Activated CD4-positive, alpha-beta T cell treated with anti-CD3 and anti-CD28 coated beads for 48 hours (primary cell): Measurements from ENCODE around the gene KCTD2.
"Not testable (repeated sequence)": the region's sequence is repeated elsewhere in the genome, so short reads cannot be mapped to it uniquely, and the experiment has no call there.

ENCODE experiments used
- DNase-seq: peaks from one replicate; pipeline ENCODE4 v3.0.0-alpha.2; 2020

The KCTD2 gene, protein sequence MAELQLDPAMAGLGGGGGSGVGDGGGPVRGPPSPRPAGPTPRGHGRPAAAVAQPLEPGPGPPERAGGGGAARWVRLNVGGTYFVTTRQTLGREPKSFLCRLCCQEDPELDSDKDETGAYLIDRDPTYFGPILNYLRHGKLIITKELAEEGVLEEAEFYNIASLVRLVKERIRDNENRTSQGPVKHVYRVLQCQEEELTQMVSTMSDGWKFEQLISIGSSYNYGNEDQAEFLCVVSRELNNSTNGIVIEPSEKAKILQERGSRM

GRCh38 chr17:75046407-75047289, at the start of gene KCTD2, which contains the start of gene ATP5PD:
KCTD2 (plus strand) TSS chr17:75047225; CDS start chr17:75047251, 26 bp downstream.
ATP5PD (minus strand) TSS chr17:75046969; CDS start chr17:75042650, 4,319 bp downstream.
- DNase-seq, result peak; percentile 96

GRCh38 chr17:74998783-74999182, 48.2 kb upstream of the KCTD2 start:
- DNase-seq, result no peak

DNA sequence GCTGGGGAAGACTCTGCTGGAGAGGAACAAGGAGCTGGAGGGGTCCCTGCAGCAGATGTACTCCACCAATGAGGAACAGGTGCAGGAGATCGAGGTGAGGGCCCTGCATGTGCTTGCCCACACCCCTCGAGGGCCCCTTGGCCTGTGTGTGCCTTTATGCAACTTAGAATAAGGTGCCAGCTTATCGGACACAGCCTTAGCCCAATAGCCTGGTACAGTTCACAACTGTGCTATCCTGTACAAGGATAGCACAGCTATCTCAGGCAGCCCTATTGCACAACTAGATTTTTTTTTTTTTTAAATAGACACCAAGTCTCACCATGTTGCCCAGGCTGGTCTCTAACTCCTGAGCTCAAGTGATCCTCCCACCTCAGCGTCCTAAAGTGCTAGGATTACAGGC, 47.5 kb upstream of the KCTD2 start:
- no peak for DNase-seq

GRCh38 chr17:75001915-75002843, 44.8 kb upstream of the KCTD2 start:
- no peak for DNase-seq

DNA sequence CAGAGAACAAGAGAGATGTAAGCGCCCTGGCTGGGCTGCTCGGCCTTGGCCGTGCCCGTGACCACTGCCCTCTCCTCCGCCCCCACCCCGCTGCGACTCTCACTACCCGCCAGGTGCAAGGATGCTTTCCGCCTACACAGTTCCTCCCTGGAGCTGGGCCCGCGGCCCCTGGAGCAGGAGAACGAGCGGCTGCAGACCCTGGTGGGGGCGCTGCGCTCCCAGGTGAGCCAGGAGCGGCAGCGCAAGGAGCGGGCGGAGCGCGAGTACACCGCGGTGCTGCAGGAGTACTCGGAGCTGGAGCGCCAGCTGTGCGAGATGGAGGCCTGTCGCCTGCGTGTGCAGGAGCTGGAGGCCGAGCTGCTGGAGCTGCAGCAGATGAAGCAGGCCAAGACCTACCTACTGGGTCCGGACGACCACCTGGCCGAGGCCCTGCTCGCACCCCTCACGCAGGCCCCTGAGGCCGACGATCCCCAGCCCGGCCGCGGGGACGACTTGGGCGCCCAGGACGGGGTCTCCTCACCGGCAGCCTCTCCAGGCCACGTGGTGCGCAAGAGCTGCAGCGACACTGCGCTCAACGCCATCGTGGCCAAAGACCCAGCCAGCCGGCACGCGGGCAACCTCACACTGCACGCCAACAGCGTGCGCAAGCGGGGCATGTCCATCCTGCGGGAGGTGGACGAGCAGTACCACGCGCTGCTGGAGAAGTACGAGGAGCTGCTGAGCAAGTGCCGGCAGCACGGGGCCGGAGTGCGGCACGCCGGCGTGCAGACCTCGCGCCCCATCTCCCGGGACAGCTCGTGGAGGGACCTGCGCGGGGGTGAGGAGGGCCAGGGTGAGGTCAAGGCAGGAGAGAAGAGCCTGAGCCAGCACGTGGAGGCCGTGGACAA, 43.7 kb upstream of the KCTD2 start:
- DNase-seq, result no peak

DNA sequence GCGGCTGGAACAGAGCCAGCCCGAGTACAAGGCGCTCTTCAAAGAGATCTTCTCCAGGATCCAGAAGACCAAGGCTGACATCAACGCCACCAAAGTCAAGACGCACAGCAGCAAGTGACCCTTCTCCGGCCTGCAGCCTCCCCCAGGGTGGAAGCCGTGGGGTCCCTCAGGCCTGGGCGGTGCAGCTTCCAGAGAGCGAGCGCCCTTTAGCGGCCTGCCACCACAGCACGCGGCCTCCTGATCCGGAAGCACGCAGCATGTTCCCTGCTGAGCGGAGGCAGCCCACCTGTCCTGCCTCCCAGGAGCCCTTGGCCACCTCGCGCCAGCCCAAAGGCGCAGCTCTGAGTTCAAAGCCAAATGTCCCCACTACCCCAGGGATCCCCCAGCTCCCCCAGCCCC, 43.1 kb upstream of the KCTD2 start:
- no peak for DNase-seq

DNA sequence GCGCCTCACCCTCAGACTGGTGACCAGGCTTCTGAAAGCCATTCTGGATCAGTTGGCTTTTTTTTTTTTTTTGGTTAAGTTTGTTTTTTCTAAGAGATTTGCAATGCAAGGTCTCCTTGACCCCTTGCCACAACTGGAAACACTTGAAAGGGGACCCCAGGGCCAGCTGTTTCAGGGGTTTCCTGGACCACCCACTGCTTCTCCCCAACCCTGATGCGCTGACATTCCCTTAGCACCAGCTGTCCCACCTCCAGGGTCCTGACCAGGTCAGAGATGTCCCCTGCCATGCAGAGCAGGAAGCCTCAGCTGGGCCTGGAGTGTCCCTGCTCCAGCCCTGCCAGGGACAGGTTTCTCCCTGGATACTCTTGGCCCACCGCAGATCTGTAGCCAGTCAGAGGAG, 42.7 kb upstream of the KCTD2 start:
- DNase-seq, result no peak

GRCh38 chr17:75005291-75005690, 41.7 kb upstream of the KCTD2 start:
- DNase-seq, result no peak

DNA sequence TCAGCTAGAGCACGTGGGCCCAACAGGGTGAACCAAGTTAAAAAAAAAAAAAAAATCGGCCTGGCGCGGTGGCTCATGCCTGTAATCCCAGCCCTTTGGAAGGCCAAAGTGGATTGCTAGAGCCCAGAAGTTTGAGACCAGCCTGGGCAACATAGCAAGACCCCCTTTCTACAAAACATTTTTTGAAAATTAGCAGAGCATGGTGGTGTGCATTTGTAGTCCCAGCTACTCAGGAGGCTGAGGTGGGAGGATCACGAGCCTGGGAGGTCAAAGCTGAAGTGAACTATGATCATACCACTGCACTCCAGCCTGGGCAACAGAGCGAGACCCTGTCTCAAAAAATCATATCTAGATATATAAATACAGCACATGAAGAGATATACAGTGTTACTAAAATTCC, 40.9 kb upstream of the KCTD2 start:
- not testable (repeated sequence) for DNase-seq

DNA sequence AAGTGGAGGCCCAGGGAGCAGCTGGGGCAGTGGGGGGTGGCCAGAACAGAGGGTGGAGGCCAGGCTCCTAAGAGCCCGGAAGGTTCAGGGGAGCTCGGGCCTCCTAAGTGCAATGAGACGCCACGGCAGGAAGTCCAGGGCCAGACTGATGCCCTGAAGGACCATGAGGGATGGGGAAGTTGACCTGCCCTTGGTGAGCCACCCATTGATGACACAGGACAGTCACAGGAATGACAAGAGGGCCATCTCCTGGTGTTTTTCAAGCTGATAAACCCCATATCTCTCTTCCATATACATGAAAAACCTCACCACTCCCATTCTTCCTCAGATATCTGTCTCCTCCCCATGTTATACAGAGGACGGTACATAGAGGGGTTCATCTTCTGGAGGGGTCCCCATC, 40.4 kb upstream of the KCTD2 start:
- no peak for DNase-seq

GRCh38 chr17:75008373-75008772, 38.7 kb upstream of the KCTD2 start:
- DNase-seq, result no peak

DNA sequence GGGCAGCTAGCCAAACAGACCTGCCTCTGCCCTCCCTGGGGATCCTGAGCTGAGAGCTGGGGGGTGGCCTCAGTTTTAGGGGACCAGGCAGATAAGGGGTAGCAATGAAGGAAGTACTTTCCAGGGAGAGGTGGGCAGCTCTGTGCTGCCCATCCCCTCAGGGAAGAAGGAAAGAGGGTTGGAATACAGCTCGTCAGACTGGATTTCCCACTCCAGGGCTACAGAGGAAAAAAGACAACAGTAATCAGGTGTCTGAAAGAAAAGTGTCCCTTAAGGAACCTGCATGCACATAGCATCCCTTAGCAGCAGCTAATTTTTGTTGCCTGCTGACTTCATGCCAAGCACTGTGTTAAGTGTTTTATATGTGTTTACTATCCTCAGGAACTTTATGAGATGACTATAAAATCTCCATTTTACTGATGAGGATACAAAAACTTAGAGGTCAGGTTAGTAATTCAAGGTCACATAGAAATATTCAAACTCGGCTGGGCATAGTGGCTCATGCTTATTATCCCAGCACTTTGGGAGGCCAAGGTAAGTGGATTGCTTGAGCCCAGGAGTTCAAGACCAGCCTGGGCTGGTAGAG, 37.8 kb upstream of the KCTD2 start:
- no peak for DNase-seq

DNA sequence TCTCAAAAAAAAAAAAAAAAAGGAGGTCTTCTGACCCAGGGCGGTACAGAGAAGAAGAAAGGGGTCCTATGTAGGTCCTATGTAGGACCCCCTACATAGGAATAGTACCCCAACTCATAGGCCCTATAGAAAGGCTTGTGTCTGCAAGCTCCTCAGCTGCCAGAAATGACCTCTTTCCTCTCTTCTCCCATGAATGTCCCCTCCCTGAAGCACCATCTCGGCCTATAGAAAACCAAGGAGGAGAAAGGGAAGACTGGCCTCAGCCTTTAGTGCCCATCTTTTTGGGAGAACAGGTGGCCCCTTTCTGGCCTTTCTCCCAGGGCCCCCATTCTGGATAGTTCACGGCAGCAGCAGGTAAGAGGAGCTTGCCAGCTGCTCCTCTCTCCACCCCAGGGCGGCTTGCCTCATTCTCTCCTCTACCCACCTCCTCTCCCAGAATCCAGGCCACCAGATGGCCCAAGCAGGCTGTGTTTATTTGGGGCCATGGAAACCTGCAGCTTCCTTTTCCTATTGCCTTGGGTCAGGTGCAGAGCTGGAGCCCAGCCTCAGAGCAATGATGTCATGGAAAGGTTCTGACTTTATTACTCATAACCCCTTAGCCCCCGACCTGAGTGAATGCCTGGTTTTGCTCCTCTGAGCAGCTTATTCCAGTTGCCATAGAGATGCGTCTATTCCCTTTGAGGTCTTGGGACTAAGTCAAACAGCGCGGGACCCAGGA, 36.2 kb upstream of the KCTD2 start:
- peak; percentile 29 for DNase-seq

GRCh38 chr17:75011401-75012095, 35.5 kb upstream of the KCTD2 start:
- no peak for DNase-seq

DNA sequence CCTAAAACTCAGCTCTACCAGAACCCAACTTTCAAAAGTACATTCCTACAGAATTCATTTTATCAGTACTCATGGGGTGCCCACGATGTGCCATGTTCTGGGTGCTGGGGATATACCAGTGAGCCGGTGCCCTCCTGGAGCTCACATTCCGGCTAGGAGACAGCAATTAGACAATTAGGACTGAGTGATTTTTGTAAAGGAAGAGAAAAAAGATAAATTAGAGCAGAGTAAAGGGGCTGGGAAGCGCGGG, 35.0 kb upstream of the KCTD2 start:
- DNase-seq, result no peak

DNA sequence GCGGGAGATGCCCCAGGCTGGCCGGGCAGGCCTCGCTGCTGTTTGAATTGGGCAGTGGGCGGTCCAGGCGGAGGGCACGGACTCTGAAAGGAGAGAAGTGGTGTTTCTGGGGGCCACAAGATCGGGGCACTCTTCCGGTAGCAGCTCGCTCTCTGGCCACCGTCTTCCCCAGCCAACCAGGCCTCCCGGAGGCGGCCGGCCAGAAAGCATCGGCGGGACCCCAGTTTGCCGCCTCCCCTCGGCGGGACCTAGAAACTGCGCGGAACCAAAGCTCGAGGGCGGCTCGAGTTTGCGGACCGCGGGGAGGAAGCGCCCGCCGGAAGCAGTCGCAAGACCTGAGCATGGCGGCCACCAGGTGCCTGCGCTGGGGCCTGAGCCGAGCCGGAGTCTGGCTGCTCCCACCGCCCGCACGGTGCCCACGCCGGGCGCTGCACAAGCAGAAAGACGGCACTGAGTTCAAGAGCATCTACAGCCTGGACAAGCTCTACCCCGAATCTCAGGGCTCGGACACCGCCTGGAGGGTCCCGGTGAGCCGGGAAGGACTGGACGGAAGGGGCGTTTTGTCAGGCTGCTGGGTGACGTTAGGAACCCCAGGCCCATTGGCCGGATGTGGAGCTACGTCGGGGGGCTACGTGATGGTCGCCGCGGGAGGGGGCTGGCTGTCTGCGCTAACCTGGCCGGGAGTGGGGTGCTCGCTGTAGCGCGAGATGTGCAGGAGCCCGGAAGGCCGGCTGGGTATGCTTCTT, 34.5 kb upstream of the KCTD2 start, which contains the start of gene MRPL58:
MRPL58 (plus strand) TSS at position 325 of the 746 bp plus-strand sequence; CDS start at position 342, 17 bp downstream.
- DNase-seq, result peak; percentile 89

DNA sequence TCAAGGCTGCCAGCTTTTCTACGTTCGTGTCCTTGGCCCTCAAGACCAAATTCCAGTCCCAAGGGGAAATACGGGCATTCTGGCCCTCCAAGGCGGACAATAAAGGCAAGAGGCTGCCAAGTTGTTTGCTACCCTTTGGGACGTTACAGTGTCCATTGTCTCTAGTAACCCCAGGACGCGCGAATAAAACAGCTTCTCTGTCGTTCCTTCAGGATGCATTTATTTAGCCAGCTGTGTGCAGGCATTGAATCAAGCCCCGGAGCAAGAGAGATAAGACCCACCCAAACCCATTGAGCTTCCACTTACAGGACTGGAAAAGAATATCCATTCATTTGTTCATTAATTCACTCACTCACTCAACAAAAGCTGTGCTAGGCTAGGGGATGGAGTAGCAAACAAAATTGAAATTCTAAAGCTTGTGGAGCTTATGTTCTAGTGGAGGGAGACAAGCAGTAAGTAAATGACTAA, 33.9 kb upstream of the KCTD2 start:
- DNase-seq, result no peak

DNA sequence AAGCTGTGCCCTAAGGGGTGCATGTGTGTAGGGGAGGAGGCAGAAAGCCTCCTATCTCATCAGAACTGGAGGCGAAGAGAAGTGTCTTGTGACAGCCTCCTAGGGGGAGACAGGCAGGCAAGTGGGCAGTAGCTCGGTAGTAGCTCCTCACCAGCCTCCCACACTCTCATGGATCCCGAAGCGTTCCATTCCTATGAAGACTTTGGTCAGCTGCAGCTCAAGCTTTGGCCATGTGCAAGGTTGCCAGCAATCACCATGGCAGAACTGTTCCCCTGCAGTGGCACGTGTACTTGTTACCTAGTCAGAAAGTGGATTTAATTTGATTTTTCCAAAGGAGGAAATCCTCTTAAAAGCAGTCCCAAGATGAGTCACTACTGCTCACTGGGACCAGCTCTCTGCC, 27.9 kb upstream of the KCTD2 start:
- DNase-seq, result no peak

GRCh38 chr17:75019710-75020109, 27.3 kb upstream of the KCTD2 start:
- no peak for DNase-seq
